Ammon's horn (tissue), 1 donor: Measurements from ENCODE around the gene FOXP4.
A peak's percentile ranks its signal among the peaks of the same experiment; 100 is the strongest.

ENCODE experiments used
- DNase-seq: peaks from one replicate; pipeline ENCODE4 v3.0.0-alpha.2; 2016; ENCODE audit warnings: low spot score

FOXP4 gene

DNA sequence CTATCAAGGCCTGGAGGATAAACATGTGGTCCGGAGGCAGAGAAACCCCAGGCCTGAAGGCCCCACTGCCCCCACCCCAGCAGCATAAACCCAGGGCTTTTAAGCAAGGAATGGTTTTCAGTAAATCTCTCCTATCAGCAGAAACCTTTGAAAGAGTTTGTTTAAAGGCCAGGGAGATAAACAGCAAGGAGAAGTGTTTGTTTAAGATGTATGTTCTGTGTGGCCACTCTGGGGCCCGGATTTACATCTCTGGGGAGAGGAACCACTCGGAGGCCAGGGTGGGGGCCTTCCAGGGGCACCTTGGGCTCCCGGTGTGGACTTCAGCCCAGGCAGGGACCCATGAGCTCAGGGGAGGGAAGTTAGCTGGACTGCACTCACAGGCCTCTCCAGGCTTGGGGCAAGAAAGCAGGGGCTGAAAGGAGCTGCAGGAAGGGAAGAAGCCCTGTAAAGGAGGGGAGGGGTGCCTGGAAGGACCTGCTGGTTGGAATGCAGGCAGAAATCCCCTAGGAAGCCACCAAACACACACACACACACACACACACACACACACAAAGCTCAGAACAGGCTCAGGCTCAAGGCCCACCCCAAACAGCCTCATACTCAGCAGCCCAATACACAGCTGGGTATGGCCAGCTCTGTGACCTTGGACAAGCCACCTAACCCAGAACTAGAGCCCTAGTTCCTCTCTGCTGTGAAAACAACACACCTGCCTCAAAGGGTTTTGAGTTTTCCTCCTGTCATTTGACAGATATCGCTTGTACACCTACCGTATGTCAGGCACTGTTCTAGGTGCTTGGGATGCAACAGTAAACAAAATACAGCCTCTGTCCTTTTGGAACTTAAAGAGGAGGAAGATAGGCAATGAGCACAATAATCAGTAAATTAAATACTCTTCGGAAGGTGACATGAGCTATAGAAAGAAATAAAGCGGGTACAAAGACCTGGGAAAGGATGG lies 26.2 kb upstream of the FOXP4 start:
- no peak for DNase-seq

DNA sequence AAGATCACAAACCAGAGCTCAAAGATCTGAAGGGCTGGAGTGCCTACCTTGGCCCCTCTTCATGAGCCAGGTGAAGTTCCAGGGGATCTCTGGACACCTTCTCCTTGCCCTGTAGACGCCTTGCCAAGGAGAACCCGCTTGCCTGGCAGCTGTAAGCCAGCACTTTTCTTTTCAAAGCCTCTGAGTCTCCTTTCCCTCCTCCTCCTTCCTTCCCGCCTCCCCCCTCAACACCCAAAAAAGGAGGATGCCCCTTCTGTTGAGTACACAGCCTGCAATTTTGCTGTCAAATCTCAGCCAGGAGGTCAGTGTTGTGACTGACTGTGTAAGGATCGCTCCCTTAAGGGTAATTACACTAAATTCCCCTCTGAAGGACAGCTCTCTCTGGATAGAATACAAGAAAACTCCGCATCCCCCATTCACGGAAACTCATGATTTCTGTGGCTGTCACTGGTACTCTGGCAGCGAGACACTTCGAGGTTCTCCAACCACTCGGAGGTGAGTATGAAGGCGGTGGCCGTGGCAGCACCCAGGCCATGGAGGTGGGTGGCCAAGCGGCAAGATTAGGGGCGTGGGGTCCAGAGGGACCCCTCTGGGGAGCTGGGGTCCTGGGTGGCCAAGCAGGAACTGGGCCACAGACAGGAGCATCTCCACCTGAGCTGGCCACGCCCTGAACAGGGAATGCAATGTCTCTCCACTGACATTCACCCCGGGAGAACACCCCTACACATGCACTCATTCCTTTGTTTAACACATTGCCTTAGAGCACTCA lies 23.2 kb upstream of the FOXP4 start:
- DNase-seq: no peak

DNA sequence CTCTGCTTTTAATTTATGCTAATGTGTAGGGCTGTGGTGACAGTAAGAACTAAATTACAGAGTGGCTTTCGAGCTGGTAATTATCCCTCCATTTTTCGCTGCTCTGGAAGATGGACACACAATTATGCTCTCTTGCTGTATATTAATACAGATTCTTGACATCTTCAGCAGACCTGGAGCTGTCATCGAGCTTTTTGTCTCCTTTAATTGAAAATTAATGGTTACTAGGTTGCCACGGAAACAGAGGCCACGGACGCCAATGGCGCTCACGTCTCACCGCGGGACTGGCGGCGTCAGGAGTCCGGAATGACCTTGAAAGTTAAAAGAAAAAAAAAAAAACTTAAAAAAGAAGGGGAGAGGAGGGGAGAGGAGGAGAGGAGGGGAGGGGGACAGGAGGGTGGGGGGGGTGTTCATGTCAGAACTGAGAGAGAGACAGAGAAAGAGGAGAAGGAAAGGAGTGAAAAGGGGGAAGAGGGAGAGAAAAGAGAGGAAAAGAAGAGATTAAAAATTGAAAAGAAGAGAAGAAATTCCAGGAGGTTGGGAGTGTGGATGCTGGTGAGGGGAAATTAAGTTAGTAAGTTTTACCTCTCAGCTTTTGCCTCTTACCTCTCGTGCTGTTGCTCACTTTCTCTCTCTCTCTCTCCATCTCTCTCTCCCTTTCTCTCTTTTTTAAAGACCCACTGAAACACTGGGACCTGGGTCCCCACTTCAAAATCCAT lies 22.1 kb upstream of the FOXP4 start:
- DNase-seq: no peak

DNA sequence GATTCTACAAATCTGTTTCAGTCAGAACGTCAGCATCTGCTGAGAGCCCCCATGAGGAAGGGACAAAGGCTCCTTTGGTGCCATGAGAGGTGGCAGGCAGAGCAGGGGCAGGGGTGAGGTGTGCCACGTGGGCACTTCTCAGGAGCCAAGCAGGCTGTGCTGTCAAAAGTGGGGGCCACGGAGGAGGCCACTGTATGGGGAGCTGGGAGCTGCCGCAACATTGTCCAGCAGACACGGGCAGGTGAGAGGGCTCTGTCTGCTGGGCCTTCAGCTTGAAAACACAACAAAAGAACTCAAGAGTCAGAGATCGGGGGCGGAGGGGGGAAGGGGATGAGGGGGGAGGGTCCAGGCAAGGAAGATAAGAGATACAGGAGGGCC lies 21.6 kb upstream of the FOXP4 start:
- no peak for DNase-seq

GRCh38 chr6:41527721-41528408 lies 18.3 kb upstream of the FOXP4 start:
- DNase-seq: no peak

DNA sequence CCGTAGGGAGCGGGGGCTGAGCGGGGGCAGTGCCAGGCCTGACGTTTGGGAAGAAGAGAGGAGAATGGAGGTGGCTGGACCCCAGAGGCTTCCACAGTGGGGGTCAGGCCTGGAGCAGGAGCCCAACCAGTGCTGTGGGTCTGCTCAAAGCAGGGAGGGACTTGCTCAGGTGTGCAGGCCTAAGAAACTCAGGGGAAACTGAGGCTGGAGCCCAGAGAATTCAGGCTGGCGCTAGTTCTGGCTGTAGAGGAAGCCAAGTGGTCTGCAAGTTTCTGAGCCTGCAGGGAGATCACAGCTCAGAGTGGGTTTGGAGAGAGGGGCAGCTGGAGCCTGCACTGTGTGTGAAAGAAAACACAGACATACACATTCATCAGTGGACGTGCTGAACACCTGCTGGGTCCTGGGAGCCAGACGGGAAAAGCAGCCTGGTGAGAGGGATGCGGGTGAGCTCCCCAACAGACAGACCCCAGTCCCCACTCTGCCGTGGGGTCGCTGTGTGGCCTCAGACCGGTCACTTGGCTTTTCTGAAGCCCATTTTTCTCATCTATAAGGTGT lies 17.7 kb upstream of the FOXP4 start:
- no peak for DNase-seq

- no peak for DNase-seq
These were observed 17.1 kb upstream of the FOXP4 start for GRCh38 chr6:41529049-41529448.

DNA sequence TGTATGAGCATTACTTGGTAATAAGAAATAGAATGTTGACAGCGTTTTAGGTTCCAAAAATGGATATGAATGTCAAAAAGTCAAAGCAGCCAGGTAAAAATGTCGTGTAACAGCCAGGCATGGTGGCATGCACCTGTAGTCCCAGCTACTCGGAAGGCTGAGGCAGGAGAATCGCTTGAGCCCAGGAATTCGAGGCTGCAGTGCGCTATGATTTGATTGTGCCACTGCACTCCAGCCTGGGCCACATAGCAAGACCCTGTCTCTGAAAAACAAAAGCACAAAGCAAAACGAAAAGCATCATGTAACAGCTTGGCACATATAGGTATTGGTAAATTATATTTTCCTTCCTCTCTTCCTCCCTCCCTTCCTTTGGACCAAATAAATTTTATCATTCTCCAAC lies 16.2 kb upstream of the FOXP4 start:
- no peak for DNase-seq

DNA sequence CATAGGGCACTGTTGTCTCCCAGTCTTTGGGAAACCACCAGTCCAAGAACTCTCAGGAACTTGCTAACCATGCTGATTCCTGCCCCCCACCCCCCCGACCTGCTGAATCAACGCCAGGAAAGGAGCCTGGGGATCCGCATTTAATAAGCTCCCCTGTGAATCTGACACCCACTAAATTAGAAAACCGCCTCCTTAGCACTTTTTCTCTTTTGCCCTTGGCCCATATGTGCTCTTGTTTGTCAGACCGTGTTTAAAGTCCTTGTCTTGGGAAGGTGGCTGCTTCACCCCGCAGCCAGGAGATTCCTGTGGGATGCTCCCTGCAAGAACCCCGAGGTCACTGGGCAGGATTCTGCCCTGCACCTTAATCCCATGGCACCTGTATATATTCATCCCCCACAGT lies 15.7 kb upstream of the FOXP4 start:
- no peak for DNase-seq

DNA sequence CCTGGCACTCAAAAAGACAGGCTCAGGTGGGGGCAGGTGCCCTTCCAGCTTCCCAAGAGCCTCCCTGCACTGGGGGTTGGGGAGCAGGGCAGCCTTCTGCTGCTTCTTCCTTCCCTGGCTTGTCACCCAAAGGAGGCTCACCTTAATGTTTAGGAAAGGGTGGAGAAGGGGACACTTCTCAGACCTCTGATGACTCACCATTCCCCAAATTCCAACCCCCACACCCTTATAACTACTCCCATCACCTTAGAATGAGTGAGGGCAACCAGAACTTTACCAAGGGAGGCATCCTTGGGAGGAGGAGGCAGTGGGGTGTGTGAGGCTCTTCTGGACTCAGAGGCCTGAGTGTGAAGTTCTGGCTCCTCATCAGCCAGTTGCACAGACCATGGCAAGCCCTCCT lies 15.2 kb upstream of the FOXP4 start:
- DNase-seq: no peak

DNA sequence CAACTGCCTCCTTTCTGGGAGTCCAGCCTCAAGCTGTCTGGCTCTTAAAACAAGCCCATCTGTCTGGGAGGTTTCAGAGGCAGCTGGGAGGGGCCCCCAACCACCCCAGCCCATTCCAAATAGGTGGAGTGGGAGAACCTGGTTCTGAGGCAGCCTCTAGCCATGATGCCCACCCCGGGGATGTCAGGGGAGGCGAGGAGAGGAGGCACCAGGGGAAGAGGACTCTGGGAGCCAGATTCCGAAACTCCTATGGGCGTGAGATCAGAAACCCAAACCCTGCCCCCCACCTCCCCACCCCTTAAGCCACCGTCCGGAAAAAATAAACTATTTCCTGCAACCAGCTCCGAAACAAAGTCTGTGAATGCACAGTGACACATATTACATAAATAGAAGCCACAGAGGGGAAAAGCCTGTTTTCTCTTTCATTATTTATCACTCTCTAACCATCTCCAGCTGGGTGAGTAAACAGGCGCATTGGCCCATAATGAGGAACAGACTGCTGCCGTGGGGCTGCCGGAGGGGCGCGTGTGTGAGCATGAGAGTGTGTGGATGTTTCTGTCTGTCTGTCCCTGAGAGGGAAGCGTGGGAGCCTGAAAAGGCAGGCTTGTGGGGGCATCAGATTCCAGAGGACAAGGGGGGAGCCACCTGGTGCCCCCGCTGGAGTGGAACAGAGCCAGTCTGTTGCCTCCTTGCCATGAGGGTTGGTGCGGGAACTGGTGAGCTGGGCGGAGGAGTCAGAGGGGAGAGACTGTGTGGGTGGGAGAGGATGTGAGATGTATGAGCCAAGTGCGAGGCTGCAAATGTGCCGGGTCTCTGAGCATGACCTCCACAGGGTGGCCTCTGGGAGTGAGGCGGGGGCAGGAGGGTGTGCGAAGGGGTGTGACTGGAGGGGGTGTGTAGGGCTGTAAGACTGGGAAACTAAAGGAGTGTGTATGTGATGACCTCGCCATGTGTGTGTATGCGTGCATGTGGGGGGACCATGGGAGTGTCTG lies 14.3 kb upstream of the FOXP4 start:
- DNase-seq: peak; percentile 40

DNA sequence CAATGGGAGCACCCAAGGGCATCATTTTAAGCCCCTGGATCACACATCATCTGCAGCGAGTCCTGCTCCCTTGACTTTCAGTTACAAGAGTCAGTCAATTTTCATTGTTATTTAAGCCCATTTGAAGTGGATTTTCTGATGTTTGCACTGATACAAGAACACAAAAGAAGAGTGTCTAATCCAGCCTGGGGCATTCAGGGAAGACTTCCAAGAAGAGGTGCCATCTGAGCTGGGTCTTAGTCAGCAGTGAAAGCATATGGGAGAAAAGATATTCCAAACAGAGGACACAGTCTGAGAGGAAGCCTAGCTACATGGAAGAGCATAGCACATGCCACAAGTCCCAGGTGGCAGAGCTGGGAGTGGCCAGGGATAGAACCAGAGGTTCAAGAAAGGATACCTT lies 10.4 kb upstream of the FOXP4 start:
- no peak for DNase-seq

GRCh38 chr6:41536795-41537758 lies 9.1 kb upstream of the FOXP4 start:
- no peak for DNase-seq

DNA sequence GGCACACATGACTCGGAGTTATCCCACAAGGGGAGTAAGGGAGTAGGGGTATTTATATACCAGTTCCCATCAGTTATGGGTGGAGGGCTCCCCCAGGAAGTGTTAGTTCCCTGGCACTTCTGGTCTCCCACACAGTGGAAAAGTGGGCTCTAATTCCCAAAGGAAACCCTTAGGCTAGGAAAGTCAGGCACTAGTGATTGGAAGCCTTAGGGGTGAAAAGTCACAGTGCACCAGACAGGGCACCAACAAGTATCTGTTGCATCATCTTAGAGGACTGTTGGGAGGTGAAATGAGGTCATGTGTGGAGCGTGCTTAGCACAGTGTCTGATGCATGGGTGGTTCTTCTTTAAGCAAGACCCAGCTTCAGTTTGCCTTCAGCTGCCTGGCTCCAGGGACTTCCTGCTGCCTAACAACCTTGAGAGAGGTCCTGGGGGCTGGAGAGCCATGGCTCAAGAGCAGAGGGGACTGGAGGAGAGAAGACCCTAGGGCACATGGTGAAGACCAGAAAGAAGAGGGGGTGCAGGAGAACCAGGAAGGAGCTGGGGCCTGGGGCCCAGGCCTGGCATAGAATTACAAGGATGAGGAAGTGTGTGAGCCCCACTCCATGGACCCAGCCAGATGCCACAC lies 7.5 kb upstream of the FOXP4 start:
- DNase-seq: no peak

GRCh38 chr6:41539204-41539603 lies 7.0 kb upstream of the FOXP4 start:
- DNase-seq: no peak

DNA sequence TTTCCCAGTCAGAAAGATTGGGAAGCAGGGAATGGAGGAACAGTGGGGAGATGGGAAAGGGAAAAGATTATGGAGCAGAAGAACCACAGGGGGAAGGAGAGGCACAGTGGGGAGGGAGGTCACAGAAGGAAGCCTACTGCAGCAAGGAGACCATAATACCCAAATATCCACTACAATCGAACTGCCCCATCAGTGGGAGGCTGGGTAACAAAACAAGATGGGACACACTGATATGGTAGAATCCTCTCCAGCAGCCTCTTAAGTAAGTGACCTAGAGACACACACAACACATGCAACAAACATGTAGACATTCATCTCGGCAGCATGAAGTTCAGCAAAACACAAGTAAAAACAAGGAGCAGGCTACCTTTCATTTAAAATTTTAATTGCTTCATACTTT lies 4.8 kb upstream of the FOXP4 start:
- DNase-seq: no peak

DNA sequence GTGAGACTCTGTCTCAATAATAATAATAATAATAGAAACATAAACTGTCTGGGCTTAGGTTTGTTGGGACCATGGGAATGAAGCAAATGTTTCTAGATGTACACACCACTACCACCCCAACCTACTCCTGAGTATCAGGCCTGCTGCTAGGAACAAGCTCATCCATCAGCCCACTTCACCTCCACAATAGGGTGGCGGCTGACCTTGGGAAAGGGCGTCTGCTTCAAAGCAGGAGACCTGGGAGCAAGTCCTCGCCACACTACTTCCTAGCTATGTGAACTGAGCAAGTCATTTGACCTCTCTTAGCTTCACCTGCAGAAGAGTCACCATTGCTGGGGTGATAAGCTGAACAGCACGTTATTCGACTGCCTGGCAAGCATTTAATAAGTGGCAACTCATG lies 3.1 kb upstream of the FOXP4 start:
- DNase-seq: no peak

DNA sequence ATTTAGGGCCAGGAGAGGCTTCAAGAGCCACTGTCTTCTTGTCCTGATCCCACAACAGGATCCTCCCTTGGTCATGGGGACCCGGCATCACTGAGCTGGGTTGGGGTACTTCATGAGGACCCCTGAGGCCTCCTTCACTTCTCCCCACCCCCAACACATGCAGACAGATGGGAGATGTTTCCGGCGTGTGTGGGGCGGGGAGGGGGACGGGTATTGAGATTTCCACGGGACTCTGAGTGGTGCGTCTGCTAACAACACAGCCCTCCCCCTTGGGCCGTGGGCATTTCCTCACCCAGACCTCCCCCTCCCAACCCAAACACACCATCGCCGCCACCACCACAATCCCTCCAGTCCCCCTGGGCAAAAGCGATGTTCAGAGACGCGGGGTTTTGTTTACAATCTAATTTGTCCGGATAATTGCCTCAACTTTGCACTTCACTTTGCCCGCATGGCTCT lies 906 bp upstream of the FOXP4 start:
- DNase-seq: no peak

- no peak for DNase-seq
These were observed 289 bp downstream of the FOXP4 start for GRCh38 chr6:41546475-41546865.
